Testis (tissue), 2 donors: ENCODE measurements around the gene AK4.

ENCODE experiments used
- CTCF ChIP-seq, 3 experiments: fragments of 450-650 bp in 2 of 3; fragments of 200-600 bp in 1 of 3; sonication (generic) in 1 of 3; IDR thresholded peaks; one replicate each; pipeline ENCODE4 v1.5.1; 2016 to 2019; ENCODE audit warnings: antibody characterized with exemption in 3 of 3, mild to moderate bottlenecking in 2 of 3, moderate library complexity in 1 of 3
- POLR2A ChIP-seq: fragments of 450-650 bp; IDR thresholded peaks from one replicate; pipeline ENCODE4 v1.6.1; 2017; ENCODE audit warnings: antibody characterized with exemption, mild to moderate bottlenecking, moderate library complexity

GRCh38 chr1:65250826-65251225 is 102.8 kb downstream of the AK4 start:
- TF ChIP-seq CTCF (IDR thresholded peaks at IDR 0.05), result no peak
- no peak for TF ChIP-seq POLR2A
